Activated CD4-positive, alpha-beta memory T cell treated with anti-CD3 and anti-CD28 coated beads, Interleukin-2, amount 10 ng/mL, durations not matched to agents 7 days and 5 days (primary cell): ENCODE data around the gene FHL5. TPM values are rescaled to one million over a fixed set of nuclear protein-coding genes. Genes with fewer than 3 reads are reported as not detected.

ENCODE experiments used
- total RNA-seq, 2 experiments: library from RNA; stranded (reverse); gene quantifications; one replicate each; pipeline ENCODE4 v1.2.3, GENCODE V29; 2021

FHL5 gene
- total RNA-seq, 2 experiments from 2014 or later = not detected

Other genes with a start within 250 kb of the FHL5 start
- 10 to 100 TPM; 22.5 to 23.5 TPM for gene UFL1, start 41.3 kb upstream of the FHL5 start, total RNA-seq